ENCODE results near the gene TNIK. TPM values are rescaled to one million over a fixed set of nuclear protein-coding genes. Genes with fewer than 3 reads are reported as not detected.

Gene TNIK
- total and polyA plus RNA-seq, 2 donors = 6.5 to 9.0 TPM

- Histone ChIP-seq H3K36me3 (ENCODE audit: control insufficient read depth in 2 of 2, insufficient read depth in 2 of 2, low read length in 1 of 2) (no peaks in the 10 kb centered on the region), H3K4me1 (ENCODE audit: control insufficient read depth in 2 of 2, insufficient read depth in 2 of 2, low read length in 2 of 2) (peaks cover 18 to 40% of the 10 kb centered on the region in 2 donors), H3K27ac (ENCODE audit: low read depth in 1 of 2, low read length in 1 of 2) (peak overlapping the region; percentile 16 to 71), H3K9me3 (ENCODE audit: control insufficient read depth in 2 of 2, insufficient read depth in 1 of 2, low read length in 1 of 2) (no peaks in the 10 kb centered on the region), H3K4me3 (ENCODE audit: low read length in 2 of 2) (peak overlapping the region; percentile 70 to 72), H3K27me3 (ENCODE audit: control insufficient read depth in 2 of 2, insufficient read depth in 1 of 2, low read length in 1 of 2) (peaks cover 0 to 16% of the 10 kb centered on the region in 2 donors)
- 16% methylated on average over 2 of the region's 2 CpGs for WGBS
- peak in 1 of 9 donors; percentile 15 for DNase-seq (ENCODE audit: low read depth in 6 of 9, low spot score in 9 of 9)
Observed at GRCh38 chr3:171461525-171461917, 1.3 kb upstream of the TNIK start.

GRCh38 chr3:171460725-171461524 is 720 bp upstream of the TNIK start:
- WGBS = under 1% methylated on average over 51 of the region's 51 CpGs
- Histone ChIP-seq H3K36me3 (ENCODE audit: control insufficient read depth in 2 of 2, insufficient read depth in 2 of 2, low read length in 1 of 2) (no peaks in the 10 kb centered on the region), H3K9me3 (ENCODE audit: control insufficient read depth in 2 of 2, insufficient read depth in 1 of 2, low read length in 1 of 2) (no peaks in the 10 kb centered on the region), H3K4me3 (ENCODE audit: low read length in 2 of 2) (peak overlapping the region; percentile 70 to 72), H3K27ac (ENCODE audit: low read depth in 1 of 2, low read length in 1 of 2) (peak overlapping the region; percentile 16 to 84), H3K27me3 (ENCODE audit: control insufficient read depth in 2 of 2, insufficient read depth in 1 of 2, low read length in 1 of 2) (peaks cover 0 to 16% of the 10 kb centered on the region in 2 donors), H3K4me1 (ENCODE audit: control insufficient read depth in 2 of 2, insufficient read depth in 2 of 2, low read length in 2 of 2) (peaks cover 18 to 40% of the 10 kb centered on the region in 2 donors)
- DNase-seq (ENCODE audit: low read depth in 6 of 9, low spot score in 9 of 9) = peak in 6 of 9 donors; percentile 32 to 74 (median 44)

GRCh38 chr3:171459137-171459941 is 866 bp downstream of the TNIK start:
- Histone ChIP-seq H3K27me3 (ENCODE audit: control insufficient read depth in 2 of 2, insufficient read depth in 1 of 2, low read length in 1 of 2) (peaks cover 0 to 16% of the 10 kb centered on the region in 2 donors), H3K27ac (ENCODE audit: low read depth in 1 of 2, low read length in 1 of 2) (peak overlapping the region; percentile 14 to 84), H3K4me1 (ENCODE audit: control insufficient read depth in 2 of 2, insufficient read depth in 2 of 2, low read length in 2 of 2) (peaks cover 18 to 40% of the 10 kb centered on the region in 2 donors), H3K4me3 (ENCODE audit: low read length in 2 of 2) (peak overlapping the region; percentile 70 to 72), H3K9me3 (ENCODE audit: control insufficient read depth in 2 of 2, insufficient read depth in 1 of 2, low read length in 1 of 2) (no peaks in the 10 kb centered on the region), H3K36me3 (ENCODE audit: control insufficient read depth in 2 of 2, insufficient read depth in 2 of 2, low read length in 1 of 2) (no peaks in the 10 kb centered on the region)
- DNase-seq (ENCODE audit: low read depth in 6 of 9, low spot score in 9 of 9) = peak in 6 of 9 donors; percentile 33 to 68 (median 42)
- under 1% methylated on average over 36 of the region's 36 CpGs for WGBS

GRCh38 chr3:171458864-171459136 is 1.4 kb downstream of the TNIK start:
- Histone ChIP-seq H3K4me1 (ENCODE audit: control insufficient read depth in 2 of 2, insufficient read depth in 2 of 2, low read length in 2 of 2) (peaks cover 18 to 40% of the 10 kb centered on the region in 2 donors), H3K4me3 (ENCODE audit: low read length in 2 of 2) (peak overlapping the region; percentile 70 to 72), H3K27ac (ENCODE audit: low read depth in 1 of 2, low read length in 1 of 2) (peak overlapping the region in 1 of 2 donors; percentile 47), H3K27me3 (ENCODE audit: control insufficient read depth in 2 of 2, insufficient read depth in 1 of 2, low read length in 1 of 2) (peaks cover 0 to 16% of the 10 kb centered on the region in 2 donors), H3K9me3 (ENCODE audit: control insufficient read depth in 2 of 2, insufficient read depth in 1 of 2, low read length in 1 of 2) (no peaks in the 10 kb centered on the region), H3K36me3 (ENCODE audit: control insufficient read depth in 2 of 2, insufficient read depth in 2 of 2, low read length in 1 of 2) (no peaks in the 10 kb centered on the region)
- 1% methylated on average over 6 of the region's 6 CpGs for WGBS
- DNase-seq (ENCODE audit: low read depth in 6 of 9, low spot score in 9 of 9) = peak in 1 of 9 donors; percentile 20

GRCh38 chr3:171458071-171458863 is 1.9 kb downstream of the TNIK start:
- no peaks in the 10 kb centered on the region for H3K36me3 ChIP-seq (ENCODE audit: control insufficient read depth in 2 of 2, insufficient read depth in 2 of 2, low read length in 1 of 2)
- no peak overlapping the region for H3K27ac ChIP-seq (ENCODE audit: low read depth in 1 of 2, low read length in 1 of 2)
- H3K4me3 ChIP-seq (ENCODE audit: low read length in 2 of 2) = peak overlapping the region; percentile 70 to 72
- H3K27me3 ChIP-seq (ENCODE audit: control insufficient read depth in 2 of 2, insufficient read depth in 1 of 2, low read length in 1 of 2) = peaks cover 0 to 16% of the 10 kb centered on the region in 2 donors
- DNase-seq (ENCODE audit: low read depth in 6 of 9, low spot score in 9 of 9) = peak in 5 of 9 donors; percentile 31 to 70 (median 32)
- H3K4me1 ChIP-seq (ENCODE audit: control insufficient read depth in 2 of 2, insufficient read depth in 2 of 2, low read length in 2 of 2) = peaks cover 18 to 40% of the 10 kb centered on the region in 2 donors
- 4% methylated on average over 23 of the region's 23 CpGs for WGBS
- no peaks in the 10 kb centered on the region for H3K9me3 ChIP-seq (ENCODE audit: control insufficient read depth in 2 of 2, insufficient read depth in 1 of 2, low read length in 1 of 2)

- H3K27ac ChIP-seq (ENCODE audit: low read depth in 1 of 2, low read length in 1 of 2) = no peak overlapping the region
- H3K27me3 ChIP-seq (ENCODE audit: control insufficient read depth in 2 of 2, insufficient read depth in 1 of 2, low read length in 1 of 2) = peaks cover 0 to 16% of the 10 kb centered on the region in 2 donors
- peaks cover 18 to 40% of the 10 kb centered on the region in 2 donors for H3K4me1 ChIP-seq (ENCODE audit: control insufficient read depth in 2 of 2, insufficient read depth in 2 of 2, low read length in 2 of 2)
- peak overlapping the region; percentile 70 to 72 for H3K4me3 ChIP-seq (ENCODE audit: low read length in 2 of 2)
- no peaks in the 10 kb centered on the region for H3K9me3 ChIP-seq (ENCODE audit: control insufficient read depth in 2 of 2, insufficient read depth in 1 of 2, low read length in 1 of 2)
- H3K36me3 ChIP-seq (ENCODE audit: control insufficient read depth in 2 of 2, insufficient read depth in 2 of 2, low read length in 1 of 2) = no peaks in the 10 kb centered on the region
- DNase-seq (ENCODE audit: low read depth in 6 of 9, low spot score in 9 of 9) = peak in 1 of 9 donors; percentile 28
- 36% methylated on average over 7 of the region's 7 CpGs for WGBS
Observed at GRCh38 chr3:171457607-171458061, 2.6 kb downstream of the TNIK start.

- peaks cover 0 to 16% of the 10 kb centered on the region in 2 donors for H3K27me3 ChIP-seq (ENCODE audit: control insufficient read depth in 2 of 2, insufficient read depth in 1 of 2, low read length in 1 of 2)
- peaks cover 14 to 36% of the 10 kb centered on the region in 2 donors for H3K4me1 ChIP-seq (ENCODE audit: control insufficient read depth in 2 of 2, insufficient read depth in 2 of 2, low read length in 2 of 2)
- WGBS = 97% methylated on average over 6 of the region's 6 CpGs
- no peak for DNase-seq (ENCODE audit: low read depth in 6 of 9, low spot score in 9 of 9)
- no peak overlapping the region for H3K4me3 ChIP-seq (ENCODE audit: low read length in 2 of 2)
- no peaks in the 10 kb centered on the region for H3K36me3 ChIP-seq (ENCODE audit: control insufficient read depth in 2 of 2, insufficient read depth in 2 of 2, low read length in 1 of 2)
- H3K27ac ChIP-seq (ENCODE audit: low read depth in 1 of 2, low read length in 1 of 2) = no peak overlapping the region
- H3K9me3 ChIP-seq (ENCODE audit: control insufficient read depth in 2 of 2, insufficient read depth in 1 of 2, low read length in 1 of 2) = no peaks in the 10 kb centered on the region
Observed at GRCh38 chr3:171456765-171457606, 3.2 kb downstream of the TNIK start.
